Esophagus muscularis mucosa (tissue), 4 donors: ENCODE results near the gene PDGFC. TPM values are rescaled to one million over a fixed set of nuclear protein-coding genes. Genes with fewer than 3 reads are reported as not detected.

Source experiments
- DNase-seq: peaks from one replicate; pipeline ENCODE4 v3.0.0-alpha.2; 2017; ENCODE audit errors: extremely low spot score
- H3K27ac ChIP-seq, 4 donors: fragments of 200-600 bp; sonication (generic); replicated peaks in 1 of 4; 1 replicate in 3 of 4; 2 replicates in 1 of 4; pipeline ENCODE4 v1.5.1; 2016 to 2019; ENCODE audit warnings: mild to moderate bottlenecking in 1 of 4
- H3K27me3 ChIP-seq, 4 donors: fragments of 200-600 bp; sonication (generic); one replicate each; pipeline versions ENCODE4 v1.5.1 to v1.6.0; 2016 to 2019
- H3K36me3 ChIP-seq, 4 donors: fragments of 200-600 bp; sonication (generic); one replicate each; pipeline ENCODE4 v1.5.1; 2016 to 2019
- H3K4me1 ChIP-seq, 4 donors: fragments of 200-600 bp; sonication (generic); one replicate each; pipeline ENCODE4 v1.5.1; 2016 to 2019
- H3K4me3 ChIP-seq, 4 donors: fragments of 200-600 bp; sonication (generic); 1 replicate in 2 of 4; 2 replicates in 2 of 4; pipeline ENCODE4 v1.5.1; 2016 to 2019; ENCODE audit warnings: mild to moderate bottlenecking in 4 of 4, moderate library complexity in 1 of 4
- H3K9me3 ChIP-seq, 4 donors: fragments of 200-600 bp; sonication (generic); 1 replicate in 3 of 4; 2 replicates in 1 of 4; pipeline ENCODE4 v1.5.1; 2016 to 2019
- EP300 ChIP-seq: sonication (generic); formaldehyde crosslinking; IDR thresholded peaks from one replicate; pipeline ENCODE4 v1.6.1; 2017; ENCODE audit warnings: antibody characterized with exemption
- POLR2A ChIP-seq: fragments of 450-650 bp; IDR thresholded peaks from one replicate; pipeline ENCODE4 v1.6.1; 2017; ENCODE audit warnings: antibody characterized with exemption, moderate library complexity, mild to moderate bottlenecking, low read depth
- POLR2AphosphoS5 ChIP-seq, 2 donors: sonication (generic); formaldehyde crosslinking; IDR thresholded peaks; one replicate each; pipeline ENCODE4 v1.6.1; 2017; ENCODE audit warnings: antibody characterized with exemption in 2 of 2
- WGBS: methylation state at CpG from one replicate; pipeline ENCODE4 v1.1.5; 2018; 5-methylcytosine and 5-hydroxymethylcytosine counted together
- intact Hi-C: fragments of 100-400 bp; cut with DNase I; formaldehyde crosslinking; loops from one replicate; pipeline ENCODE4 v1.15.1; 2023
- total RNA-seq, 4 donors: library from RNA; depleted of rRNA; stranded (reverse); fragments of >200 nt; gene quantifications; one replicate each; pipeline versions ENCODE4 v1.1.0 to v1.2.1, GENCODE V29; 2016
- TF ChIP-seq, protein P1 (sequence below), 3 experiments: fragments of 200-600 bp in 2 of 3; fragments of 450-650 bp in 1 of 3; sonication (generic) in 2 of 3; IDR thresholded peaks; one replicate each; pipeline ENCODE4 v1.5.1; 2017 to 2019; ENCODE audit warnings: antibody characterized with exemption in 3 of 3, mild to moderate bottlenecking in 2 of 3, moderate library complexity in 1 of 3

The PDGFC gene
- total RNA-seq, 4 donors from 2014 or later = 25.3 to 38.3 (median 30.0) TPM

- Histone ChIP-seq H3K4me3 (no peak overlapping the region), H3K27me3 (no peaks in the 10 kb centered on the region), H3K9me3 (no peaks in the 10 kb centered on the region), H3K27ac (no peak overlapping the region), H3K36me3 (no peaks in the 10 kb centered on the region), H3K4me1 (peaks cover 6 to 17% (median 11%) of the 10 kb centered on the region in 4 donors)
- TF ChIP-seq EP300 (no peak), POLR2A (no peak), POLR2AphosphoS5 (IDR thresholded peaks at IDR 0.05) (no peak)
- TF ChIP-seq, protein P1, sequence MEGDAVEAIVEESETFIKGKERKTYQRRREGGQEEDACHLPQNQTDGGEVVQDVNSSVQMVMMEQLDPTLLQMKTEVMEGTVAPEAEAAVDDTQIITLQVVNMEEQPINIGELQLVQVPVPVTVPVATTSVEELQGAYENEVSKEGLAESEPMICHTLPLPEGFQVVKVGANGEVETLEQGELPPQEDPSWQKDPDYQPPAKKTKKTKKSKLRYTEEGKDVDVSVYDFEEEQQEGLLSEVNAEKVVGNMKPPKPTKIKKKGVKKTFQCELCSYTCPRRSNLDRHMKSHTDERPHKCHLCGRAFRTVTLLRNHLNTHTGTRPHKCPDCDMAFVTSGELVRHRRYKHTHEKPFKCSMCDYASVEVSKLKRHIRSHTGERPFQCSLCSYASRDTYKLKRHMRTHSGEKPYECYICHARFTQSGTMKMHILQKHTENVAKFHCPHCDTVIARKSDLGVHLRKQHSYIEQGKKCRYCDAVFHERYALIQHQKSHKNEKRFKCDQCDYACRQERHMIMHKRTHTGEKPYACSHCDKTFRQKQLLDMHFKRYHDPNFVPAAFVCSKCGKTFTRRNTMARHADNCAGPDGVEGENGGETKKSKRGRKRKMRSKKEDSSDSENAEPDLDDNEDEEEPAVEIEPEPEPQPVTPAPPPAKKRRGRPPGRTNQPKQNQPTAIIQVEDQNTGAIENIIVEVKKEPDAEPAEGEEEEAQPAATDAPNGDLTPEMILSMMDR (IDR thresholded peaks at IDR 0.05) = no peak
- intact Hi-C loops = no loop called here
- 85% methylated on average over 2 of the region's 2 CpGs for WGBS
- no peak for DNase-seq
Observed at GRCh38 chr4:156886481-156886880, 85.1 kb downstream of the PDGFC start.

DNA sequence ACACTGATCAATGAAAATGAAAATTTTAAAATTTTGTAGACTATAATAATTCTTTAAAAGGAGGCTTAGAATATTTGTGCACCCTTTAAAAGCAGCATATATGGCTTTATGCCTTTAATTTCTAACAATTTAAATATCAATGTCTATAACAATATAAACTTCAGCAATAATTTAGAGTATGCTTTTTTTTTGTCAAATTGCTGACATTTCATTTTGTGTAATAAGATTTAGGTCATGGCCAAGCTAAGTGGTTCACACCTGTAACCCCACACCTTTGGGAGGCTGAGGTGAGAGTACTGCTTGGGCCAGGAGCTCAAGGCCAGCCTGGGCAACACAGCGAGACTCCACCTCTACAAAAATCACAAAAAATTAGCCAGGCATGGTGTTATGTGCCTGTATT is 86.2 kb downstream of the PDGFC start:
- WGBS = 100% methylated on average over 1 of the region's 1 CpG
- no peak for DNase-seq
- TF ChIP-seq POLR2A = no peak
- Histone ChIP-seq H3K4me1 (peaks cover 4 to 11% (median 7%) of the 10 kb centered on the region in 4 donors), H3K27me3 (no peaks in the 10 kb centered on the region), H3K27ac (no peak overlapping the region), H3K4me3 (no peak overlapping the region), H3K9me3 (no peaks in the 10 kb centered on the region), H3K36me3 (no peaks in the 10 kb centered on the region)
- intact Hi-C loops = no loop called here

GRCh38 chr4:156884183-156884582 is 87.4 kb downstream of the PDGFC start:
- TF ChIP-seq, protein P1 (IDR thresholded peaks at IDR 0.05) = no peak
- TF ChIP-seq POLR2A (no peak), POLR2AphosphoS5 (IDR thresholded peaks at IDR 0.05) (no peak), EP300 (no peak)
- Histone ChIP-seq H3K27ac (no peak overlapping the region), H3K27me3 (no peaks in the 10 kb centered on the region), H3K4me1 (peaks cover 0 to 3% (median 0%) of the 10 kb centered on the region in 4 donors), H3K36me3 (no peaks in the 10 kb centered on the region), H3K9me3 (no peaks in the 10 kb centered on the region), H3K4me3 (no peak overlapping the region)
- WGBS = 62% methylated on average over 3 of the region's 3 CpGs
- intact Hi-C loops = no loop called here
- no peak for DNase-seq

GRCh38 chr4:156875704-156876103 is 95.9 kb downstream of the PDGFC start:
- no peak overlapping the region for H3K27ac ChIP-seq
- 95% methylated on average over 3 of the region's 3 CpGs for WGBS
- DNase-seq = no peak
- H3K9me3 ChIP-seq = no peaks in the 10 kb centered on the region
- intact Hi-C loops = no loop called here
- no peaks in the 10 kb centered on the region for H3K27me3 ChIP-seq
- H3K36me3 ChIP-seq = no peaks in the 10 kb centered on the region
- no peak overlapping the region for H3K4me3 ChIP-seq
- TF ChIP-seq POLR2A = no peak
- TF ChIP-seq POLR2AphosphoS5 (IDR thresholded peaks at IDR 0.05) = no peak
- no peak for TF ChIP-seq EP300
- TF ChIP-seq, protein P1 (IDR thresholded peaks at IDR 0.05) = no peak
- peaks cover 0 to 13% (median 2%) of the 10 kb centered on the region in 4 donors for H3K4me1 ChIP-seq

GRCh38 chr4:156875055-156875454 is 96.5 kb downstream of the PDGFC start:
- TF ChIP-seq, protein P1 (IDR thresholded peaks at IDR 0.05) = no peak
- 100% methylated on average over 1 of the region's 1 CpG for WGBS
- Histone ChIP-seq H3K9me3 (no peaks in the 10 kb centered on the region), H3K27ac (no peak overlapping the region), H3K4me3 (no peak overlapping the region), H3K27me3 (no peaks in the 10 kb centered on the region), H3K4me1 (peaks cover 0 to 19% (median 5%) of the 10 kb centered on the region in 4 donors), H3K36me3 (no peaks in the 10 kb centered on the region)
- no peak for DNase-seq
- intact Hi-C loops = no loop called here
